Measurements from ENCODE around the gene OR1I1. TPM values are rescaled to one million over a fixed set of nuclear protein-coding genes. Genes with fewer than 3 reads are reported as not detected.

The OR1I1 gene, protein sequence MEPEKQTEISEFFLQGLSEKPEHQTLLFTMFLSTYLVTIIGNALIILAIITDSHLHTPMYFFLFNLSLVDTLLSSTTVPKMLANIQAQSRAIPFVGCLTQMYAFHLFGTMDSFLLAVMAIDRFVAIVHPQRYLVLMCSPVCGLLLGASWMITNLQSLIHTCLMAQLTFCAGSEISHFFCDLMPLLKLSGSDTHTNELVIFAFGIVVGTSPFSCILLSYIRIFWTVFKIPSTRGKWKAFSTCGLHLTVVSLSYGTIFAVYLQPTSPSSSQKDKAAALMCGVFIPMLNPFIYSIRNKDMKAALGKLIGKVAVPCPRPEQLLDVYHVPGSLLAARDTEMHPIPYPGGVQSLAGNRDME
- total RNA-seq = not detected

DNA sequence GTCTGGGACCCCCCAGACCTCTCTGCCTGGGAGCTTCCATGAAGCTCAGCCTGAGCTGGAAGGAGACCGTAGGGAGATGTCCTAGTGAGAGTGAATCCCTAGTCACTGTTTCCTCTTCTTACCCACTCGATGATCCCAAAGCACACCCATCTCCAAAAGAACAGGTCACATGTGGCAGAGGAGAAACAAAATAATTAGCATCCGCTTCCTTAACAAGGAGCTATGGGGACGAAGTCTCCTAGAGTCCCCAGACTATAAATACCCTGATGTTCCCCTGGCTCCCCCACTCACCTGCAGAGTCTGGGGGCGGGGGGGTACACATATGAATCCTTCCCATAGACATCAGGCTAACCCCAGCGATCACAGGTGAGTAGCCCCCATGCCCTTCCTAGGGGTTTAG lies at the start of gene OR1I1:
Gene OR1I1, plus strand, starts transcription at position 301 of the 400 bp plus-strand sequence. CDS start 4,855 bp downstream, outside the sequence.

DNA sequence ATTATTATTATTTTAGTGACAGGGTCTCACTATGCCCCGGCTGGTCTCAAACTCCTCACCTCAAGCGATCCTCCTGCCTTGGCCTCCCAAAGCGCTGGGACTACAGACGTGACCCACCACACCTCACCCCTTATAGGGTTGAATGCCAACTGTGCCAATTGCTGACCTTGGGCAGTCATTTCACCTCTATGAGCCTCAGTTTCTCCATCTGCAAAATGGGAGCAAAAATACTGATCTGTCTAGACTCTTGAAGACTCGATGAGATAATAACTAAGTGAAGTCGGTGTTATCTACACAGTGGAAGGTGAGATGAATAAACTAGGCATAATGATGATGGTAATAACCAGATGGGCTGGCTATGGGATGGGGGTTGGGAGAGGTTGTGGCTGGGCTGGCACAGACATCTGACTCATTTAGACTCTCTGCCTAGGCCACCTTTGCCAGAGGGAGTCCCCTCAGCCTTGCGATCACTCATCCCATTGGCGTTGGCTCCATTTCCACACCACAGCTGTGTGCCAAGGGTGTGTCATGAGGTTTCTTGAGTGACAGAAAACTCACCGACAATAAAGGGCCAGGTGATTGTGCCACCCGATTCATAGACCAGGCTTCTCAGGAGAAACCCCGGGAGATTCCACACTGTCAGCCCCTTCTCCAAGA lies 33.0 kb upstream of the OR1I1 start, which contains the start of gene CASP14:
Gene CASP14, plus strand, starts transcription at position 596 of the 657 bp plus-strand sequence. CDS start 2,772 bp downstream, outside the sequence.

DNA sequence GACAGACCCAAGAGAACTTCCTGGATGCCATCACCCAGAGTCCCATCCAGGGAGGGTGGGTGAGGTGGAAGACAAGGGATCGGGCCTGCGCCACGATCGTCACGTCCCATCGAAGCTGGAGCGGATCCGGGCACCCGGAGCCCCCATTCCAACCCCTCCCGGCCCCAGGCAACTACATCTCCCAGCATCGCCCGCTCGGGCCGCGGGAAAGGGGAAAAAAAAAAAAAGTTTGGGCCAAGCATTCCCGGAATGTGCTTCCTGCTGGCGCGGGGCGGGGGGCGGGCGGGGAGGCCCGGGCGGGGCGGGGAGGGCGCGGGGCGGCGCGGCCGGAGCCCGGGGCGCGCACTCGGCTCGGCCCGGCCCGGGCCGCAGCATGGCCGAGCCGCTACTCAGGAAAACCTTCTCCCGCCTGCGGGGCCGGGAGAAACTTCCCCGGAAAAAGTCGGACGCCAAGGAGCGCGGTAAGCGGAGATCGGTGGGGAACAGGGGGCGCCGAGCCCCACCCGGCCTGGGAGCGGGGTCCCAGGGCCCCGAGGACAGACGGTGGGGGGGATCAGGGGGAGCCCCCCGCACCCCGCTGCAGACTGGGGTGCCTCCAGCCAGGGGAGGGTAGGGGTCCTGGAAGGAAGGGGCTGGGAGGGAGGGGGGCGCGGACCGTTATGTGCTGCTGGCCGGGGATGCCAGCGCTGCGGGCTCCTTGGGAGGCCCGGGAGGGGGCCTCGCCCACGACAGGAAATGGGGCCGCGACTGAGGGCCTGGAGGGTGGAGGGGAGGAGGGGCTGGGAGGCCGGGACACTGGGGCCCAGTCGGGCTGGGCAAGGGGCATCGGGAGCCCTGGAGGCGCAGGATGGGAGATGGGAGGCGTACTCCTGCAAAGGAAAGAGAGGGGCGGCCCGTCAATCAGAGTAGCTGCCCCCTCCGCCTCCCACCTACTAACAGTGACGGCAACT lies 25.3 kb downstream of the OR1I1 start, which contains the start of gene SYDE1:
Gene SYDE1, plus strand, starts transcription at position 341 of the 950 bp plus-strand sequence. Its CDS starts 33 bp downstream, at position 374.

Other genes starting within 250 kb of the OR1I1 start
- not detected for gene OR7A5, start 247.0 kb upstream of the OR1I1 start, total RNA-seq
- under 0.01 TPM for gene OR7C1, start 247.0 kb upstream of the OR1I1 start, total RNA-seq
- gene OR7A10, start 233.3 kb upstream of the OR1I1 start, total RNA-seq = not detected
- not detected for gene OR7A17, start 196.1 kb upstream of the OR1I1 start, total RNA-seq
- gene OR7C2, start 140.7 kb upstream of the OR1I1 start, total RNA-seq = not detected
- gene SLC1A6, start 102.3 kb upstream of the OR1I1 start, total RNA-seq = 12.4 TPM
- gene CASP14, start 32.7 kb upstream of the OR1I1 start, total RNA-seq = 0.27 TPM
- gene SYDE1, start 25.2 kb downstream of the OR1I1 start, total RNA-seq = 23.3 TPM
- 91.8 TPM for gene NOTCH3, start 118.8 kb downstream of the OR1I1 start, total RNA-seq
- gene EPHX3, start 150.2 kb downstream of the OR1I1 start, total RNA-seq = 1.9 TPM

Measured in camera-type eye (tissue), 1 donor.